Activated T-cell treated with anti-CD3 and anti-CD28 coated beads, Interleukin-2, amount 50 U/mL, for 4 hours (primary cell): ENCODE measurements around the gene MYCT1. TPM values are rescaled to one million over a fixed set of nuclear protein-coding genes. Genes with fewer than 3 reads are reported as not detected.
"Not testable (repeated sequence)": the region's sequence is repeated elsewhere in the genome, so short reads cannot be mapped to it uniquely, and the experiment has no call there.

Experiments used
- ATAC-seq, 2 donors: fragments of 200-7000 bp; cut with Tn5 transposase; one replicate each; pipeline ENCODE4 v1.10.0; 2021
- DNase-seq: peaks from one replicate; pipeline ENCODE4 v3.0.0-alpha.2; 2020
- H3K27me3 Mint-ChIP-seq: one replicate; pipeline ENCODE4 v1.8.0; 2021; ENCODE audit warnings: low read depth, mixed read lengths
- H3K36me3 Mint-ChIP-seq: one replicate; pipeline ENCODE4 v1.8.0; 2022; ENCODE audit warnings: mixed read lengths; ENCODE audit not compliant: insufficient read depth
- H3K4me1 Mint-ChIP-seq: one replicate; pipeline ENCODE4 v1.8.0; 2021; ENCODE audit warnings: low read depth, mixed read lengths
- H3K4me3 Mint-ChIP-seq: one replicate; pipeline ENCODE4 v1.8.0; 2021; ENCODE audit warnings: mild to moderate bottlenecking, moderate library complexity, mixed read lengths
- H3K9me3 Mint-ChIP-seq: one replicate; pipeline ENCODE4 v1.8.0; 2021; ENCODE audit warnings: mixed read lengths
- total RNA-seq, 3 donors: library from RNA; stranded (reverse); gene quantifications; one replicate each; pipeline ENCODE4 v1.2.1, GENCODE V29; 2021

The MYCT1 gene
- total RNA-seq = not detected

- Mint-ChIP-seq H3K4me3 (no peak within 1 kb of the TSS), H3K36me3 (no peaks in the 10 kb centered on the region), H3K9me3 (no peaks in the 10 kb centered on the region), H3K4me1 (no peaks in the 10 kb centered on the region), H3K27me3 (peaks cover 15% of the 10 kb centered on the region)
- DNase-seq = no peak
- ATAC-seq = no peak
These were observed at the start of gene MYCT1 for GRCh38 chr6:152697634-152698033. TSS of gene MYCT1 (plus strand) at chr6:152697897. CDS start at chr6:152697903, 6 bp downstream.

GRCh38 chr6:152648105-152648504 is 49.6 kb upstream of the MYCT1 start:
- ATAC-seq = no peak
- Mint-ChIP-seq H3K4me1 (no peaks in the 10 kb centered on the region), H3K36me3 (no peaks in the 10 kb centered on the region), H3K4me3 (no peak overlapping the region), H3K27me3 (peaks cover 16% of the 10 kb centered on the region), H3K9me3 (no peaks in the 10 kb centered on the region)
- no peak for DNase-seq

- DNase-seq (no peak), ATAC-seq (no peak)
- no peak overlapping the region for H3K4me3 Mint-ChIP-seq
- no peaks in the 10 kb centered on the region for H3K4me1 Mint-ChIP-seq
- H3K9me3 Mint-ChIP-seq = no peaks in the 10 kb centered on the region
- peaks cover 9% of the 10 kb centered on the region for H3K27me3 Mint-ChIP-seq
- H3K36me3 Mint-ChIP-seq = no peaks in the 10 kb centered on the region
These were observed 45.7 kb upstream of the MYCT1 start for GRCh38 chr6:152651986-152652385.

GRCh38 chr6:152661776-152662175 is 35.9 kb upstream of the MYCT1 start:
- no peaks in the 10 kb centered on the region for H3K36me3 Mint-ChIP-seq
- H3K4me1 Mint-ChIP-seq = no peaks in the 10 kb centered on the region
- DNase-seq = no peak
- ATAC-seq = no peak
- no peaks in the 10 kb centered on the region for H3K27me3 Mint-ChIP-seq
- H3K9me3 Mint-ChIP-seq = peaks cover 2% of the 10 kb centered on the region
- no peak overlapping the region for H3K4me3 Mint-ChIP-seq

- no peak for ATAC-seq
- Mint-ChIP-seq H3K4me3 (no peak overlapping the region), H3K9me3 (peaks cover 7% of the 10 kb centered on the region), H3K36me3 (no peaks in the 10 kb centered on the region), H3K27me3 (peaks cover 3% of the 10 kb centered on the region), H3K4me1 (no peaks in the 10 kb centered on the region)
- DNase-seq = no peak
These were observed 27.8 kb upstream of the MYCT1 start for GRCh38 chr6:152669895-152670294.

- DNase-seq (no peak), ATAC-seq (no peak)
- Mint-ChIP-seq H3K9me3 (peaks cover 7% of the 10 kb centered on the region), H3K4me1 (no peaks in the 10 kb centered on the region), H3K4me3 (no peak overlapping the region), H3K27me3 (peaks cover 3% of the 10 kb centered on the region), H3K36me3 (no peaks in the 10 kb centered on the region)
These were observed 26.5 kb upstream of the MYCT1 start for GRCh38 chr6:152671171-152671570.

GRCh38 chr6:152673236-152673635 is 24.5 kb upstream of the MYCT1 start:
- Mint-ChIP-seq H3K27me3 (peaks cover 3% of the 10 kb centered on the region), H3K4me1 (no peaks in the 10 kb centered on the region), H3K4me3 (no peak overlapping the region), H3K36me3 (no peaks in the 10 kb centered on the region), H3K9me3 (peaks cover 3% of the 10 kb centered on the region)
- no peak for DNase-seq
- no peak for ATAC-seq

- no peaks in the 10 kb centered on the region for H3K9me3 Mint-ChIP-seq
- no peaks in the 10 kb centered on the region for H3K27me3 Mint-ChIP-seq
- no peaks in the 10 kb centered on the region for H3K4me1 Mint-ChIP-seq
- no peaks in the 10 kb centered on the region for H3K36me3 Mint-ChIP-seq
- ATAC-seq (no peak), DNase-seq (no peak)
- H3K4me3 Mint-ChIP-seq = no peak overlapping the region
These were observed 17.5 kb upstream of the MYCT1 start for GRCh38 chr6:152680151-152680550.

GRCh38 chr6:152680879-152681517 is 16.7 kb upstream of the MYCT1 start:
- Mint-ChIP-seq H3K36me3 (no peaks in the 10 kb centered on the region), H3K27me3 (no peaks in the 10 kb centered on the region), H3K4me3 (no peak overlapping the region), H3K9me3 (no peaks in the 10 kb centered on the region), H3K4me1 (no peaks in the 10 kb centered on the region)
- ATAC-seq = no peak
- DNase-seq = no peak

- no peaks in the 10 kb centered on the region for H3K4me1 Mint-ChIP-seq
- ATAC-seq = no peak
- DNase-seq = no peak
- H3K4me3 Mint-ChIP-seq = no peak overlapping the region
- H3K9me3 Mint-ChIP-seq = no peaks in the 10 kb centered on the region
- no peaks in the 10 kb centered on the region for H3K27me3 Mint-ChIP-seq
- H3K36me3 Mint-ChIP-seq = no peaks in the 10 kb centered on the region
These were observed 15.6 kb upstream of the MYCT1 start for GRCh38 chr6:152682141-152682540.

GRCh38 chr6:152682935-152683334 is 14.8 kb upstream of the MYCT1 start:
- not testable (repeated sequence) for H3K36me3 Mint-ChIP-seq, H3K9me3 Mint-ChIP-seq, H3K27me3 Mint-ChIP-seq, H3K4me1 Mint-ChIP-seq, H3K4me3 Mint-ChIP-seq, DNase-seq, ATAC-seq

GRCh38 chr6:152685819-152686218 is 11.9 kb upstream of the MYCT1 start:
- no peak overlapping the region for H3K4me3 Mint-ChIP-seq

GRCh38 chr6:152695372-152696045 is 2.2 kb upstream of the MYCT1 start:
- no peak for ATAC-seq
- peaks cover 10% of the 10 kb centered on the region for H3K27me3 Mint-ChIP-seq

More at GRCh38 chr6:152685819-152686218, 11.9 kb upstream of the MYCT1 start:
- ATAC-seq (no peak), DNase-seq (no peak)
- Mint-ChIP-seq H3K4me1 (no peaks in the 10 kb centered on the region), H3K27me3 (no peaks in the 10 kb centered on the region), H3K36me3 (no peaks in the 10 kb centered on the region), H3K9me3 (no peaks in the 10 kb centered on the region)

GRCh38 chr6:152696522-152696921 is 1.2 kb upstream of the MYCT1 start:
- Mint-ChIP-seq H3K27me3 (peaks cover 13% of the 10 kb centered on the region), H3K36me3 (no peaks in the 10 kb centered on the region), H3K4me3 (no peak overlapping the region), H3K4me1 (no peaks in the 10 kb centered on the region), H3K9me3 (no peaks in the 10 kb centered on the region)
- DNase-seq = no peak
- ATAC-seq = no peak

More at GRCh38 chr6:152695372-152696045, 2.2 kb upstream of the MYCT1 start:
- H3K4me3 Mint-ChIP-seq = no peak overlapping the region
- H3K36me3 Mint-ChIP-seq = no peaks in the 10 kb centered on the region
- H3K9me3 Mint-ChIP-seq = no peaks in the 10 kb centered on the region
- H3K4me1 Mint-ChIP-seq = no peaks in the 10 kb centered on the region
- no peak for DNase-seq

- peaks cover 15% of the 10 kb centered on the region for H3K27me3 Mint-ChIP-seq
- DNase-seq (no peak), ATAC-seq (no peak)
- H3K4me3 Mint-ChIP-seq = no peak overlapping the region
- H3K36me3 Mint-ChIP-seq = no peaks in the 10 kb centered on the region
- H3K4me1 Mint-ChIP-seq = no peaks in the 10 kb centered on the region
- no peaks in the 10 kb centered on the region for H3K9me3 Mint-ChIP-seq
These were observed 995 bp downstream of the MYCT1 start for GRCh38 chr6:152698692-152699091.
